Fibroblast of pulmonary artery (primary cell): Measurements from ENCODE around the gene ZNF534.
"Not testable (repeated sequence)": the region's sequence is repeated elsewhere in the genome, so short reads cannot be mapped to it uniquely, and the experiment has no call there.

Experiments used
- DNase-seq: peaks from one replicate; pipeline ENCODE4 v3.0.0-alpha.2; 2010; ENCODE audit warnings: low read depth
- H3K4me3 ChIP-seq: replicated peaks from 2 replicates; pipeline ENCODE4 v1.5.1; 2011; ENCODE audit warnings: low read depth, mild to moderate bottlenecking, control low read depth, low read length, moderate library complexity
- TF ChIP-seq, protein P1 (sequence below): IDR thresholded peaks from 2 replicates; pipeline ENCODE4 v1.5.1; 2011; ENCODE audit warnings: mild to moderate bottlenecking, control low read depth, low read length, inconsistent platforms; ENCODE audit errors: missing control alignments

Gene ZNF534

GRCh38 chr19:52444506-52444905 lies 15.6 kb downstream of the ZNF534 start:
- no peak for DNase-seq
- TF ChIP-seq, protein P1, sequence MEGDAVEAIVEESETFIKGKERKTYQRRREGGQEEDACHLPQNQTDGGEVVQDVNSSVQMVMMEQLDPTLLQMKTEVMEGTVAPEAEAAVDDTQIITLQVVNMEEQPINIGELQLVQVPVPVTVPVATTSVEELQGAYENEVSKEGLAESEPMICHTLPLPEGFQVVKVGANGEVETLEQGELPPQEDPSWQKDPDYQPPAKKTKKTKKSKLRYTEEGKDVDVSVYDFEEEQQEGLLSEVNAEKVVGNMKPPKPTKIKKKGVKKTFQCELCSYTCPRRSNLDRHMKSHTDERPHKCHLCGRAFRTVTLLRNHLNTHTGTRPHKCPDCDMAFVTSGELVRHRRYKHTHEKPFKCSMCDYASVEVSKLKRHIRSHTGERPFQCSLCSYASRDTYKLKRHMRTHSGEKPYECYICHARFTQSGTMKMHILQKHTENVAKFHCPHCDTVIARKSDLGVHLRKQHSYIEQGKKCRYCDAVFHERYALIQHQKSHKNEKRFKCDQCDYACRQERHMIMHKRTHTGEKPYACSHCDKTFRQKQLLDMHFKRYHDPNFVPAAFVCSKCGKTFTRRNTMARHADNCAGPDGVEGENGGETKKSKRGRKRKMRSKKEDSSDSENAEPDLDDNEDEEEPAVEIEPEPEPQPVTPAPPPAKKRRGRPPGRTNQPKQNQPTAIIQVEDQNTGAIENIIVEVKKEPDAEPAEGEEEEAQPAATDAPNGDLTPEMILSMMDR: no peak
- H3K4me3 ChIP-seq: no peak overlapping the region

- H3K4me3 ChIP-seq: no peak overlapping the region
- DNase-seq: no peak
- TF ChIP-seq, protein P1: no peak
These were observed 22.3 kb downstream of the ZNF534 start for GRCh38 chr19:52451241-52451640.

- TF ChIP-seq, protein P1: no peak
These were observed 24.6 kb downstream of the ZNF534 start, which contains the start of gene ZNF578 for GRCh38 chr19:52453324-52454094. ZNF578 (plus strand) TSS chr19:52453553; CDS start chr19:52501846, 48,293 bp downstream.

GRCh38 chr19:52464798-52465470 lies 36.0 kb downstream of the ZNF534 start:
- DNase-seq: no peak

More at GRCh38 chr19:52453324-52454094, 24.6 kb downstream of the ZNF534 start, which contains the start of gene ZNF578:
- peak within 1 kb of the TSS; percentile 67 for H3K4me3 ChIP-seq
- peak; percentile 86 for DNase-seq

DNA sequence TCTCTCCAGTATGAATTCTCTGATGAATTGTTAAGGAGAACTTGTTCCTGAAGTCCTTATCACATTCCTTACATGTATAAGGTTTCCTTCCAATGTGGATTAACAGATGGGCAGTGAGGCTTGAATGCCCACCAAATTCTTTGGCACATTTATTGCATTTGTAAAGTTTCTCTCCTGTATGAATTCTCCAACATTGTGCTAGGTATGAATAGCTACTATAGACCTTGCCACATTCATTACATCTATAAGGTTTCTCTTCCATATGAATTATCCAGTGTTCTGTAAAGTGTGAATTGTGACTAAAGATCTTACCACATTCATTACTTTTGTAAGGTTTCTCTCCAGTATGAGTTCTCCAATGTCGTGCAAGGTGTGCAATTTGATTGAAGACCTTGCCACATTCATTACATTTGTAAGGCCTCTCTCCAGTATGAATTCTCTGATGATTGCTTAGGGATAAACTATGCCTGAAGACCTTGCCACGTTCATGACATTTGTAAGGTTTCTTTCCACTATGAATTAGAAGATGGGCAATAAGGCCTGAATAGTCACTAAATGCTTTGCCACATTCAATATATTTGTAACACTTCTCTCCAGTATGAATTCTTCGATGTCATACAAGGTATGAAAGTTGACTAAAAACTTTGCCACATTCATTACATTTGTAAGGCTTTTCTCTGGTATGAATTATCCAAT lies 44.9 kb downstream of the ZNF534 start:
- TF ChIP-seq, protein P1: no peak
- DNase-seq: no peak
- no peak overlapping the region for H3K4me3 ChIP-seq

More at GRCh38 chr19:52464798-52465470, 36.0 kb downstream of the ZNF534 start:
- no peak overlapping the region for H3K4me3 ChIP-seq
- TF ChIP-seq, protein P1: no peak

DNA sequence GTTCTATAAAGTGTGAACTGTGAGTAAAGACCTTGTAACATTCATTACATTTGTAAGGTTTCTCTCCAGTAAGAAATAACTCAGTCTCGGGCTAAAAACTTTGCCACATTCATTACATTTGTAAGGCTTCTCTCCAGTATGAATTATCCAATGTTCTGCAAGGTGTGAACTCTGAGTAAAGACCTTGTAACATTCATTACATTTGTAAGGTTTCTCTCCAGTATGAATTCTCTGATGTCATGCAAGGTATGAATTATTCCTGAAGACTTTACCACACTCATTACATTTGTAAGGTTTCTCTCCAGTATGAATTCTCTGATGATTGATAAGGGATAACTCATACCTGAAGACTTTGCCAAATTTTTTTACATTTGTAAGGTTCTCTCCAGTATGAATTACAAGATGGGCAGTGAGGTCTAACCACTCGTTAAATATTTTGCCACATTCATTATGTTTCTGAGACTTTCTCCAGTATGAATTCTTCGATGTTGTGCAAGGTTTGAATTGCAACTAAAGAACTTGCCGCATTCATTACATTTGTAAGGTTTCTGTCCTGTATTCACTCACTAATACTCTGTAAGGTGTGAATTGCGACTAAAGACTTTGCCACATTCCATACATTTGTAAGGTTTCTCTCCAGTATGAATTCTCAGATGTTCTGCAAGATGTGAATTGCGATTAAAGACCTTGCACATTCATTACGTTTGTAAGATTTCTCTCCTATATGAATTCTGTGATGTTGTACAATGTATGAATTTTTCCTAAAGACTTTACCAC lies 45.6 kb downstream of the ZNF534 start:
- TF ChIP-seq, protein P1: no peak

GRCh38 chr19:52484111-52484743 lies 55.3 kb downstream of the ZNF534 start:
- not testable (repeated sequence) for DNase-seq, H3K4me3 ChIP-seq

More for the DNA sequence above, 45.6 kb downstream of the ZNF534 start:
- no peak overlapping the region for H3K4me3 ChIP-seq
- DNase-seq: no peak

- not testable (repeated sequence) for DNase-seq
These were observed 56.1 kb downstream of the ZNF534 start for GRCh38 chr19:52485064-52485463.

GRCh38 chr19:52485561-52486240 lies 56.8 kb downstream of the ZNF534 start:
- H3K4me3 ChIP-seq, DNase-seq: not testable (repeated sequence)

More at GRCh38 chr19:52485064-52485463, 56.1 kb downstream of the ZNF534 start:
- H3K4me3 ChIP-seq: not testable (repeated sequence)
